Measurements from ENCODE around the gene EFCAB12.

Gene EFCAB12

DNA sequence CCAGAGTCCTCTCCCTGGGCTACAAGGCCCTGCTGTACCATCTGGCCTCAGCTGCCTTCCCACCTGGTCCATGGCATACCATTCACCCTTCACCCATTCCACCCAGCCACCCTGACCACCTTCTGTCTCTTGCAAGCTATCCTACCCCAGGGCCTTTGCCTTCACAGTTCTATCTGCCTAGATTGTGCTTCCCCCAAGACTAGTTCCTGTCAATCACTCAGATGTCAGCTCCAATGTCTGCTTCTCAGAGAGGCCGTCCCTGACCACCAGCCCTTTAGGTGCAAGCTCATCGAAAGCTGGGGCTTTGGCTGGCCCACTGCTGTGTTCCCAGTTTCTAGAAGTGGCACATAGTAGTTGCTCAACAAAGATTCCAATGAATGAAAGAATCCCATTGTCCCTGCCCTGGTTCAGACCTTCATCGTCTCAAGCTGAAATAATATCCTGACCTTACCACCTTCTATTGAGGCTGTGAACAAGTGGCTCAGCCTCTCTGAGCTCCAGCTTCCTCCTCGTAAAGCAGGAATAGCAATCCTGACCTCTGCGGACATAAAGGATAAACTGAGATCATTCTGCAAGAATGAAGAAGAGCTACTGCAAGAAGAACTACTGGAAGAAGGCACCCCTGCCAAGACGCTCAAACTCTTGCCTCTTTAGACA is 15.8 kb downstream of the EFCAB12 start:
- Mint-ChIP-seq H3K36me3 (ENCODE audit: low read depth) (no peaks in the 10 kb centered on the region), H3K4me3 (peak overlapping the region in 2 of 3 experiments; percentile 17 to 39), H3K9me3 (no peaks in the 10 kb centered on the region), H3K4me1 (peaks cover 45% of the 10 kb centered on the region), H3K27me3 (ENCODE audit: low read depth) (peaks cover 3% of the 10 kb centered on the region), H3K27ac (peak overlapping the region; percentile 87 to 98 (median 96))
- TF ChIP-seq CTCF (IDR thresholded peaks at IDR 0.05; ENCODE audit: unreplicated experiment in 3 of 3): no peak

GRCh38 chr3:129410971-129411370 is 17.5 kb downstream of the EFCAB12 start:
- peak overlapping the region in 2 of 3 experiments; percentile 71 to 72 for H3K27ac Mint-ChIP-seq
- H3K4me1 Mint-ChIP-seq: peaks cover 44% of the 10 kb centered on the region
- H3K4me3 Mint-ChIP-seq: no peak overlapping the region
- no peak for TF ChIP-seq CTCF (IDR thresholded peaks at IDR 0.05; ENCODE audit: unreplicated experiment in 3 of 3)
- H3K9me3 Mint-ChIP-seq: no peaks in the 10 kb centered on the region
- H3K27me3 Mint-ChIP-seq (ENCODE audit: low read depth): peaks cover 3% of the 10 kb centered on the region
- no peaks in the 10 kb centered on the region for H3K36me3 Mint-ChIP-seq (ENCODE audit: low read depth)

DNA sequence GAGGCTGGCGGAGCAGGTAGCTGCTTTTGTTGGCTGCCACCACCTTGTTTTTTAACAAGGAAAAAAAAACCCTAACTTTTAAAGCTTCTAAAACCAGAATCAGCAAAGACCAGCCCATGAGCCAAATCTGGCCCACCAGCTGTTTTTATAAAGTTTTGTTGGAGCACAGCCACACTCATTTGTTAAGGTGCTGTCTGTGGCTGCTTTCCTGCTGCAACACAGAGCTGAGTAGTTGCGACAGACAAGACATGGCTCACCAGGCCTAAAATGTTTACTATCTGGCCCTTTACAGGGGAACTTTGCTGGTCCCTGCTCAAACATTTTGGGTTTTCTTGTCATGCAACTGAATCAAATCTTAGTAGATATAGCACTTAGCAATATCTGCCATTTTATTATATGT is 18.9 kb downstream of the EFCAB12 start:
- H3K4me1 Mint-ChIP-seq: peaks cover 44% of the 10 kb centered on the region
- peak overlapping the region in 2 of 3 experiments; percentile 77 to 79 for H3K27ac Mint-ChIP-seq
- no peak for TF ChIP-seq CTCF (IDR thresholded peaks at IDR 0.05; ENCODE audit: unreplicated experiment in 3 of 3)
- no peaks in the 10 kb centered on the region for H3K36me3 Mint-ChIP-seq (ENCODE audit: low read depth)
- no peaks in the 10 kb centered on the region for H3K9me3 Mint-ChIP-seq
- H3K27me3 Mint-ChIP-seq (ENCODE audit: low read depth): peaks cover 3% of the 10 kb centered on the region
- H3K4me3 Mint-ChIP-seq: no peak overlapping the region

- no peaks in the 10 kb centered on the region for H3K36me3 Mint-ChIP-seq (ENCODE audit: low read depth)
- H3K27ac Mint-ChIP-seq: no peak overlapping the region
- TF ChIP-seq CTCF (IDR thresholded peaks at IDR 0.05; ENCODE audit: unreplicated experiment in 3 of 3): no peak
- H3K9me3 Mint-ChIP-seq: no peaks in the 10 kb centered on the region
- peaks cover 11% of the 10 kb centered on the region for H3K4me1 Mint-ChIP-seq
- no peak overlapping the region for H3K4me3 Mint-ChIP-seq
- H3K27me3 Mint-ChIP-seq (ENCODE audit: low read depth): peaks cover 3% of the 10 kb centered on the region
These were observed 23.8 kb downstream of the EFCAB12 start for GRCh38 chr3:129404610-129405009.

DNA sequence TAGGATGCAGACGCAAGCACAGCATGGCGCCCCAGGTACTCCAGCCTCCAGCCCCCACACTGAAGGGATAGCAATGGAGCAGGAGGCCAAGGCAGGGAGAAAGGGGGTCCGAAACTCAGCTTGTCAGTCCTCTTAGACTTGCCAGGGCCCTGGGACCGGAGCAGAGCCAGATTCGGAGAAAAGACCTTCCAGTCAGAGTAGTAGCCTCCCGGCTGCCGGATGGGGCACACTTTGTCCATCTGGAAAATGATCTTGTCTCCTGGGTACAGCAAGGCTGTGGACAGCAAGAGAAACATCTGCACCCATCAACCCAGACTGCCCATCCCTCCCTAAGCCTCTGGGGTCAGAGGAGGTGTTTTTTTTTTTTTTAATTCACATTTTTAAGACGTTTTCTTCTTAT is 24.3 kb downstream of the EFCAB12 start:
- Mint-ChIP-seq H3K9me3 (no peaks in the 10 kb centered on the region), H3K4me1 (peaks cover 10% of the 10 kb centered on the region), H3K4me3 (no peak overlapping the region), H3K27ac (no peak overlapping the region), H3K27me3 (ENCODE audit: low read depth) (no peaks in the 10 kb centered on the region), H3K36me3 (ENCODE audit: low read depth) (no peaks in the 10 kb centered on the region)
- no peak for TF ChIP-seq CTCF (IDR thresholded peaks at IDR 0.05; ENCODE audit: unreplicated experiment in 3 of 3)

- Mint-ChIP-seq H3K27me3 (ENCODE audit: low read depth) (no peaks in the 10 kb centered on the region), H3K36me3 (ENCODE audit: low read depth) (no peaks in the 10 kb centered on the region), H3K9me3 (no peaks in the 10 kb centered on the region), H3K4me3 (no peak overlapping the region), H3K4me1 (peaks cover 8% of the 10 kb centered on the region), H3K27ac (no peak overlapping the region)
- no peak for TF ChIP-seq CTCF (IDR thresholded peaks at IDR 0.05; ENCODE audit: unreplicated experiment in 3 of 3)
These were observed 25.0 kb downstream of the EFCAB12 start for GRCh38 chr3:129403450-129403849.
